IMR-90 (cell line): ENCODE measurements around the gene CELA2A. TPM values are rescaled to one million over a fixed set of nuclear protein-coding genes. Genes with fewer than 3 reads are reported as not detected.

Source experiments
- ATAC-seq: fragments of 200-7000 bp; cut with Tn5 transposase; 2 replicates; pipeline ENCODE4 v1.9.1; 2020; ENCODE audit warnings: low read depth, mild to moderate bottlenecking, moderate library complexity
- BruUV-seq: library from RNA; stranded (reverse); fragments of 400-500 nt; replicated peaks from 2 replicates; lab custom pipeline; 2021; lab: Mats Ljungman, UMichigan
- CTCF ChIA-PET: fragments of 300-600 bp; formaldehyde crosslinking; extraction: SDS; loops from one replicate; lab custom pipeline; 2021; ENCODE audit warnings: antibody characterized with exemption; lab: Yijun Ruan, JAX
- POLR2A ChIA-PET: fragments of 300-600 bp; sonication (Branson Sonifier 250); formaldehyde crosslinking; loops from one replicate; lab custom pipeline; 2022; ENCODE audit warnings: antibody characterized with exemption; ENCODE audit not compliant: unreplicated experiment; lab: Charles Lee
- DNase-seq: peaks from one replicate; pipeline ENCODE4 v3.0.0; 2013
- H2AFZ ChIP-seq: replicated peaks from 2 replicates; pipeline ENCODE3; 2013; ENCODE audit warnings: low read length, mild to moderate bottlenecking; ENCODE audit not compliant: poor library complexity
- H2AK5ac ChIP-seq: 2 replicates; pipeline ENCODE4 v1.6.1; 2013; ENCODE audit warnings: low read depth, low read length, inconsistent platforms
- H2AK9ac ChIP-seq: replicated peaks from 2 replicates; pipeline ENCODE3; 2013; ENCODE audit warnings: mild to moderate bottlenecking, low read depth, low read length, moderate library complexity; ENCODE audit not compliant: poor library complexity
- H2BK120ac ChIP-seq: 2 replicates; pipeline ENCODE4 v1.6.1; 2013; ENCODE audit warnings: low read depth, low read length, inconsistent platforms
- H2BK15ac ChIP-seq: 3 replicates; pipeline ENCODE4 v1.6.1; 2013; ENCODE audit warnings: low read depth, low read length, inconsistent platforms
- H2BK20ac ChIP-seq: 2 replicates; pipeline ENCODE4 v1.6.1; 2013; ENCODE audit warnings: low read depth, mild to moderate bottlenecking, inconsistent platforms, low read length, moderate library complexity
- H2BK5ac ChIP-seq: 2 replicates; pipeline ENCODE4 v1.6.1; 2013; ENCODE audit warnings: mild to moderate bottlenecking, low read depth, low read length, inconsistent platforms; ENCODE audit not compliant: poor library complexity, severe bottlenecking
- H3K14ac ChIP-seq: replicated peaks from 2 replicates; pipeline ENCODE4 v1.6.1; 2013; ENCODE audit warnings: low read depth, low read length, inconsistent platforms
- H3K18ac ChIP-seq: 2 replicates; pipeline ENCODE4 v1.6.1; 2013; ENCODE audit warnings: low read depth, low read length, control low read depth
- H3K23ac ChIP-seq: 2 replicates; pipeline ENCODE4 v1.6.1; 2013; ENCODE audit warnings: low read depth, low read length, inconsistent platforms
- H3K27ac ChIP-seq: 2 replicates; pipeline ENCODE4 v1.5.1; 2013; ENCODE audit warnings: mild to moderate bottlenecking, control low read depth, low read length; ENCODE audit not compliant: insufficient read depth
- H3K27me3 ChIP-seq: 2 replicates; pipeline ENCODE4 v1.6.1; 2013; ENCODE audit warnings: low read length; ENCODE audit not compliant: control insufficient read depth, insufficient read depth
- H3K36me3 ChIP-seq: 2 replicates; pipeline ENCODE4 v1.6.1; 2013; ENCODE audit warnings: low read length, mixed read lengths; ENCODE audit not compliant: control insufficient read depth, insufficient read depth
- H3K4ac ChIP-seq: 2 replicates; pipeline ENCODE4 v1.6.1; 2013; ENCODE audit warnings: low read depth, low read length, inconsistent platforms
- H3K4me1 ChIP-seq: 2 replicates; pipeline ENCODE4 v1.6.1; 2013; ENCODE audit warnings: low read length, mixed read lengths; ENCODE audit not compliant: control insufficient read depth, insufficient read depth
- H3K4me2 ChIP-seq: 2 replicates; pipeline ENCODE4 v1.6.1; 2013; ENCODE audit warnings: low read depth, mild to moderate bottlenecking, control low read depth, low read length, moderate library complexity
- H3K4me3 ChIP-seq: 2 replicates; pipeline ENCODE4 v1.5.1; 2013; ENCODE audit warnings: low read depth, mild to moderate bottlenecking, control low read depth, low read length, moderate library complexity; ENCODE audit not compliant: insufficient read depth
- H3K56ac ChIP-seq: 2 replicates; pipeline ENCODE4 v1.6.1; 2013; ENCODE audit warnings: low read length, inconsistent platforms; ENCODE audit not compliant: insufficient read depth; ENCODE audit errors: extremely low read depth
- H3K79me1 ChIP-seq, 2 experiments: 2 replicates each; pipeline ENCODE4 v1.6.1; 2013; ENCODE audit warnings: low read length in 2 of 2, inconsistent platforms in 1 of 2, low read depth in 1 of 2
- H3K9ac ChIP-seq: 2 replicates; pipeline ENCODE4 v1.6.1; 2013; ENCODE audit warnings: low read depth, low read length, control low read depth
- H3K9me1 ChIP-seq: 2 replicates; pipeline ENCODE4 v1.6.1; 2013; ENCODE audit warnings: low read length, inconsistent platforms; ENCODE audit not compliant: insufficient read depth
- H3K9me3 ChIP-seq: 2 replicates; pipeline ENCODE4 v1.6.1; 2013; ENCODE audit warnings: low read length; ENCODE audit not compliant: control insufficient read depth, insufficient read depth
- H4K20me1 ChIP-seq: 2 replicates; pipeline ENCODE4 v1.6.1; 2013; ENCODE audit warnings: low read length, inconsistent platforms; ENCODE audit not compliant: insufficient read depth
- H4K5ac ChIP-seq: 2 replicates; pipeline ENCODE4 v1.6.1; 2013; ENCODE audit warnings: mild to moderate bottlenecking, low read depth, low read length, control low read depth
- H4K8ac ChIP-seq, 2 experiments: 2 replicates each; pipeline ENCODE4 v1.6.1; 2013; ENCODE audit warnings: low read depth in 2 of 2, low read length in 2 of 2, control low read depth in 1 of 2, inconsistent platforms in 1 of 2
- H4K91ac ChIP-seq: 2 replicates; pipeline ENCODE4 v1.6.1; 2013; ENCODE audit warnings: low read depth, low read length, inconsistent platforms; ENCODE audit not compliant: insufficient read depth
- BHLHE40 ChIP-seq: fragments of 150-350 bp; IDR thresholded peaks from 2 replicates; pipeline ENCODE4 v1.6.1; 2016; ENCODE audit warnings: mild to moderate bottlenecking, low read depth, low read length
- CEBPB ChIP-seq: IDR thresholded peaks from 2 replicates; pipeline ENCODE4 v1.6.1; 2012; ENCODE audit warnings: low read depth, low read length, improper control_type of control experiment
- FOS ChIP-seq: fragments of 150-350 bp; IDR thresholded peaks from 2 replicates; pipeline ENCODE4 v1.6.1; 2016; ENCODE audit warnings: low read depth, low read length
- MXI1 ChIP-seq: IDR thresholded peaks from 2 replicates; pipeline ENCODE4 v1.6.1; 2012; ENCODE audit warnings: low read depth, mild to moderate bottlenecking, low read length, moderate library complexity, borderline replicate concordance
- NFE2L2 ChIP-seq: fragments of 150-350 bp; IDR thresholded peaks from 2 replicates; pipeline ENCODE4 v1.6.1; 2016; ENCODE audit warnings: low read depth, mild to moderate bottlenecking, low read length
- POLR2A ChIP-seq: IDR thresholded peaks from 2 replicates; pipeline ENCODE4 v1.6.1; 2012; ENCODE audit warnings: mild to moderate bottlenecking, low read depth, low read length
- WGBS, 2 experiments: methylation state at CpG; one replicate each; pipeline versions ENCODE4 v1.1.5 to v1.1.7; 2013; ENCODE audit warnings: missing lambda C conversion rate in 2 of 2; ENCODE audit not compliant: insufficient read length in 1 of 2; ENCODE audit errors: extremely low coverage in 2 of 2; 5-methylcytosine and 5-hydroxymethylcytosine counted together
- dilution Hi-C: fragments of 300-500 bp; cut with HindIII; formaldehyde crosslinking; loops from one replicate; pipeline ENCODE4 v1.14.3; 2018; ENCODE audit warnings: low sequenced_read_pairs; ENCODE audit not compliant: unreplicated experiment
- in situ Hi-C: fragments of 300-500 bp; cut with MboI; formaldehyde crosslinking; loops from 3 replicates; pipeline ENCODE4 v1.14.3; 2019; ENCODE audit warnings: low sequenced_read_pairs, inconsistent platforms, mixed read lengths
- intact Hi-C: fragments of 100-400 bp; cut with micrococcal nuclease; formaldehyde crosslinking; loops from 2 replicates; pipeline ENCODE4 v1.10.0; 2022
- polyA plus RNA-seq, 3 experiments: library from polyadenylated mRNA; depleted of rRNA; stranded (reverse); fragments of >200 nt; gene quantifications; 2 replicates each; pipeline ENCODE4 v1.2.3, GENCODE V29; 2012; ENCODE audit warnings: low replicate concordance in 1 of 3
- total RNA-seq: library from RNA; depleted of rRNA; stranded (reverse); fragments of >200 nt; gene quantifications from 2 replicates; pipeline ENCODE4 v1.2.3, GENCODE V29; 2012
- TF ChIP-seq, protein P1 (sequence below): conservative IDR thresholded peaks from 2 replicates; pipeline ENCODE4 v1.5.1; 2012; ENCODE audit warnings: mild to moderate bottlenecking, low read depth, low read length, improper control_type of control experiment
- TF ChIP-seq, protein P2 (sequence below): fragments of 150-350 bp; IDR thresholded peaks from 2 replicates; pipeline ENCODE4 v1.6.1; 2017; ENCODE audit warnings: mild to moderate bottlenecking, antibody characterized with exemption, low read length, low read depth

Gene CELA2A
- total and polyA plus RNA-seq, 2 of the 4 experiments (the other 2 are of a cell fraction): not detected

DNA sequence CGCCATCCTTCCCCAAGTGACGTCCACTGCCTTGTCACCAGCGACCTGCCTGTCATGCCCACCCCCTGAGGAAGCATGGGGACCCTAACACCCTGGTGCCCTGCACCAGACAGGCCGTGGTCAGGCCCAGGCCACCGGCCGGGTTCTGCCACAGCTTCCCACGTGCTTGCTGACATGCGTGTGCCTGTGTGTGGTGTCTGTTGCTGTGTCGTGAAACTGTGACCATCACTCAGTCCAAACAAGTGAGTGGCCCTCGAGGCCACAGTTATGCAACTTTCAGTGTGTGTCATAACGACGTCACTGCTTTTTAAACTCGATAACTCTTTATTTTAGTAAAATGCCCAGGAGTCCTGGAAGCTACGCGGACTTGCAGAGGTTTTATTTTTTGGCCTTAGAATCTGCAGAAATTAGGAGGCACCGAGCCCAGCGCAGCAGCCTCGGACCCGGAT, 26.8 kb upstream of the CELA2A start:
- dilution Hi-C loops: no loop called here
- no peak overlapping the region for H3K4me3 ChIP-seq
- H3K9me1 ChIP-seq: peaks cover 14% of the 10 kb centered on the region
- peak; percentile 43 for TF ChIP-seq FOS
- peak; percentile 97 for TF ChIP-seq CEBPB
- TF ChIP-seq, protein P1, sequence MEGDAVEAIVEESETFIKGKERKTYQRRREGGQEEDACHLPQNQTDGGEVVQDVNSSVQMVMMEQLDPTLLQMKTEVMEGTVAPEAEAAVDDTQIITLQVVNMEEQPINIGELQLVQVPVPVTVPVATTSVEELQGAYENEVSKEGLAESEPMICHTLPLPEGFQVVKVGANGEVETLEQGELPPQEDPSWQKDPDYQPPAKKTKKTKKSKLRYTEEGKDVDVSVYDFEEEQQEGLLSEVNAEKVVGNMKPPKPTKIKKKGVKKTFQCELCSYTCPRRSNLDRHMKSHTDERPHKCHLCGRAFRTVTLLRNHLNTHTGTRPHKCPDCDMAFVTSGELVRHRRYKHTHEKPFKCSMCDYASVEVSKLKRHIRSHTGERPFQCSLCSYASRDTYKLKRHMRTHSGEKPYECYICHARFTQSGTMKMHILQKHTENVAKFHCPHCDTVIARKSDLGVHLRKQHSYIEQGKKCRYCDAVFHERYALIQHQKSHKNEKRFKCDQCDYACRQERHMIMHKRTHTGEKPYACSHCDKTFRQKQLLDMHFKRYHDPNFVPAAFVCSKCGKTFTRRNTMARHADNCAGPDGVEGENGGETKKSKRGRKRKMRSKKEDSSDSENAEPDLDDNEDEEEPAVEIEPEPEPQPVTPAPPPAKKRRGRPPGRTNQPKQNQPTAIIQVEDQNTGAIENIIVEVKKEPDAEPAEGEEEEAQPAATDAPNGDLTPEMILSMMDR: no peak
- TF ChIP-seq MXI1: 0 out of 2 replicates have a peak, but pooled peaks have one; percentile 23
- TF ChIP-seq POLR2A: no peak
- TF ChIP-seq, protein P2, sequence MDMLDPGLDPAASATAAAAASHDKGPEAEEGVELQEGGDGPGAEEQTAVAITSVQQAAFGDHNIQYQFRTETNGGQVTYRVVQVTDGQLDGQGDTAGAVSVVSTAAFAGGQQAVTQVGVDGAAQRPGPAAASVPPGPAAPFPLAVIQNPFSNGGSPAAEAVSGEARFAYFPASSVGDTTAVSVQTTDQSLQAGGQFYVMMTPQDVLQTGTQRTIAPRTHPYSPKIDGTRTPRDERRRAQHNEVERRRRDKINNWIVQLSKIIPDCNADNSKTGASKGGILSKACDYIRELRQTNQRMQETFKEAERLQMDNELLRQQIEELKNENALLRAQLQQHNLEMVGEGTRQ: peak; percentile 32; the same call in 1 of the 2 replicates
- 0 out of 2 replicates have a peak, but pooled peaks have one; percentile 24 for TF ChIP-seq NFE2L2
- peak; percentile 71 for TF ChIP-seq BHLHE40
- BruUV-seq: no TSS peak
- no peak overlapping the region for H3K4me2 ChIP-seq
- H3K27ac ChIP-seq: no peak overlapping the region
- POLR2A ChIA-PET: no interaction called here
- H3K18ac ChIP-seq: no peak overlapping the region
- peak overlapping the region; percentile 60 for H2AK9ac ChIP-seq
- in situ Hi-C loops: loop anchor here (5.0 to 10.0 kb wide), 2 partner anchors 102 to 275 kb away; partner anchors contain the start of gene TMEM51
- no peak overlapping the region for H2BK15ac ChIP-seq
- no peak overlapping the region for H3K9ac ChIP-seq
- peak overlapping the region; percentile 29 for H2BK5ac ChIP-seq
- H2BK20ac ChIP-seq: no peak overlapping the region
- no peak overlapping the region for H4K5ac ChIP-seq
- H3K27me3 ChIP-seq: no peaks in the 10 kb centered on the region
- CTCF ChIA-PET: no interaction called here
- H4K20me1 ChIP-seq: peaks cover 7% of the 10 kb centered on the region
- WGBS, 2 experiments: 40% methylated on average over 2 of the region's 19 CpGs; no CpG with 5 or more reads in 1 of the 2 experiments
- DNase-seq (peak; percentile 87), ATAC-seq (no peak)
- intact Hi-C loops: loop anchor here (2.0 kb wide), 2 partner anchors 157 to 277 kb away; partner anchors contain the start of gene TMEM51
- H4K8ac ChIP-seq: no peak overlapping the region
- H3K4me1 ChIP-seq: peaks cover 28% of the 10 kb centered on the region
- H2AK5ac ChIP-seq: peak overlapping the region; percentile 0
- H4K91ac ChIP-seq: no peak overlapping the region
- peaks cover 7% of the 10 kb centered on the region for H3K36me3 ChIP-seq
- peak overlapping the region; percentile 23 for H2AFZ ChIP-seq
- no peak overlapping the region for H3K56ac ChIP-seq
- no peaks in the 10 kb centered on the region for H3K9me3 ChIP-seq
- H3K23ac ChIP-seq: no peak overlapping the region
- peaks cover 2 to 20% of the 10 kb centered on the region in 2 experiments; a peak in 1 of 4 replicates for H3K79me1 ChIP-seq
- peak overlapping the region; percentile 32; the same call in 1 of the 2 replicates for H3K4ac ChIP-seq
- H3K14ac ChIP-seq: no peak overlapping the region
- H2BK120ac ChIP-seq: no peak overlapping the region
